Mucosa of stomach (tissue), 1 donor: ENCODE measurements around the gene CEP57L1.

Experiments
- H3K27me3 ChIP-seq: one replicate; pipeline ENCODE4 v1.7.0; 2013; ENCODE audit warnings: mild to moderate bottlenecking, low read length; ENCODE audit not compliant: control insufficient read depth, insufficient read depth
- H3K36me3 ChIP-seq: one replicate; pipeline ENCODE4 v1.7.0; 2013; ENCODE audit warnings: low read length; ENCODE audit not compliant: control insufficient read depth, insufficient read depth
- H3K4me1 ChIP-seq: one replicate; pipeline ENCODE4 v1.7.0; 2013; ENCODE audit warnings: mild to moderate bottlenecking, low read length; ENCODE audit not compliant: control insufficient read depth, insufficient read depth
- H3K4me3 ChIP-seq: one replicate; pipeline ENCODE4 v1.7.0; 2013; ENCODE audit warnings: low read length
- H3K9ac ChIP-seq: one replicate; pipeline ENCODE4 v1.7.0; 2013; ENCODE audit warnings: mild to moderate bottlenecking, low read length, moderate library complexity
- H3K9me3 ChIP-seq: one replicate; pipeline ENCODE4 v1.7.0; 2013; ENCODE audit warnings: mild to moderate bottlenecking, low read length, moderate library complexity; ENCODE audit not compliant: control insufficient read depth
- donor health status: Pancreatic carcinoma.

The CEP57L1 gene

GRCh38 chr6:109095036-109095834 lies at the start of gene CEP57L1:
Gene CEP57L1, plus strand, starts transcription at chr6:109095507. Its CDS starts 49,715 bp downstream, at chr6:109145222.
- Histone ChIP-seq H3K4me1 (no peaks in the 10 kb centered on the region), H3K36me3 (no peaks in the 10 kb centered on the region)

GRCh38 chr6:109048176-109048575 lies 47.1 kb upstream of the CEP57L1 start:
- H3K9ac ChIP-seq: no peak overlapping the region
- no peaks in the 10 kb centered on the region for H3K27me3 ChIP-seq

More at GRCh38 chr6:109095036-109095834, at the start of gene CEP57L1:
- H3K9me3 ChIP-seq: no peaks in the 10 kb centered on the region
- H3K9ac ChIP-seq: peak within 1 kb of the TSS; percentile 74
- H3K4me3 ChIP-seq: peak within 1 kb of the TSS; percentile 31
- no peaks in the 10 kb centered on the region for H3K27me3 ChIP-seq

GRCh38 chr6:109048670-109049415 lies 46.5 kb upstream of the CEP57L1 start:
- no peaks in the 10 kb centered on the region for H3K27me3 ChIP-seq
- H3K9me3 ChIP-seq: no peaks in the 10 kb centered on the region
- H3K4me1 ChIP-seq: peaks cover 8% of the 10 kb centered on the region
- no peaks in the 10 kb centered on the region for H3K36me3 ChIP-seq
- no peak overlapping the region for H3K9ac ChIP-seq
- H3K4me3 ChIP-seq: no peak overlapping the region

More at GRCh38 chr6:109048176-109048575, 47.1 kb upstream of the CEP57L1 start:
- Histone ChIP-seq H3K4me3 (no peak overlapping the region), H3K36me3 (no peaks in the 10 kb centered on the region), H3K4me1 (peaks cover 8% of the 10 kb centered on the region), H3K9me3 (no peaks in the 10 kb centered on the region)

GRCh38 chr6:109050012-109050411 lies 45.3 kb upstream of the CEP57L1 start:
- H3K9me3 ChIP-seq: no peaks in the 10 kb centered on the region
- H3K27me3 ChIP-seq: no peaks in the 10 kb centered on the region
- peaks cover 8% of the 10 kb centered on the region for H3K4me1 ChIP-seq
- no peak overlapping the region for H3K4me3 ChIP-seq
- H3K9ac ChIP-seq: no peak overlapping the region
- H3K36me3 ChIP-seq: no peaks in the 10 kb centered on the region

- H3K4me1 ChIP-seq: peaks cover 6% of the 10 kb centered on the region
- no peaks in the 10 kb centered on the region for H3K27me3 ChIP-seq
- H3K4me3 ChIP-seq: no peak overlapping the region
- H3K36me3 ChIP-seq: no peaks in the 10 kb centered on the region
- H3K9me3 ChIP-seq: no peaks in the 10 kb centered on the region
- no peak overlapping the region for H3K9ac ChIP-seq
These were observed 44.7 kb upstream of the CEP57L1 start for GRCh38 chr6:109050447-109051102.

GRCh38 chr6:109051301-109052017 lies 43.8 kb upstream of the CEP57L1 start:
- Histone ChIP-seq H3K27me3 (no peaks in the 10 kb centered on the region), H3K4me3 (no peak overlapping the region), H3K36me3 (no peaks in the 10 kb centered on the region), H3K9me3 (no peaks in the 10 kb centered on the region), H3K4me1 (peaks cover 5% of the 10 kb centered on the region), H3K9ac (no peak overlapping the region)

- Histone ChIP-seq H3K9ac (no peak overlapping the region), H3K4me3 (no peak overlapping the region), H3K27me3 (no peaks in the 10 kb centered on the region), H3K9me3 (no peaks in the 10 kb centered on the region), H3K36me3 (no peaks in the 10 kb centered on the region), H3K4me1 (peaks cover 5% of the 10 kb centered on the region)
These were observed 43.2 kb upstream of the CEP57L1 start for GRCh38 chr6:109052018-109052651.

GRCh38 chr6:109052852-109053251 lies 42.5 kb upstream of the CEP57L1 start:
- Histone ChIP-seq H3K9me3 (no peaks in the 10 kb centered on the region), H3K27me3 (no peaks in the 10 kb centered on the region), H3K36me3 (no peaks in the 10 kb centered on the region), H3K4me3 (no peak overlapping the region), H3K9ac (no peak overlapping the region), H3K4me1 (peaks cover 5% of the 10 kb centered on the region)

GRCh38 chr6:109053336-109053735 lies 42.0 kb upstream of the CEP57L1 start:
- H3K4me3 ChIP-seq: no peak overlapping the region
- peaks cover 5% of the 10 kb centered on the region for H3K4me1 ChIP-seq
- no peaks in the 10 kb centered on the region for H3K9me3 ChIP-seq
- H3K27me3 ChIP-seq: no peaks in the 10 kb centered on the region
- no peaks in the 10 kb centered on the region for H3K36me3 ChIP-seq
- H3K9ac ChIP-seq: no peak overlapping the region

GRCh38 chr6:109055771-109056235 lies 39.5 kb upstream of the CEP57L1 start:
- Histone ChIP-seq H3K36me3 (no peaks in the 10 kb centered on the region), H3K4me3 (no peak overlapping the region), H3K9me3 (no peaks in the 10 kb centered on the region), H3K4me1 (peaks cover 14% of the 10 kb centered on the region), H3K27me3 (no peaks in the 10 kb centered on the region), H3K9ac (no peak overlapping the region)

GRCh38 chr6:109056661-109057060 lies 38.6 kb upstream of the CEP57L1 start:
- peaks cover 13% of the 10 kb centered on the region for H3K4me1 ChIP-seq
- H3K9ac ChIP-seq: no peak overlapping the region
- no peaks in the 10 kb centered on the region for H3K36me3 ChIP-seq
- H3K4me3 ChIP-seq: no peak overlapping the region
- no peaks in the 10 kb centered on the region for H3K9me3 ChIP-seq
- H3K27me3 ChIP-seq: no peaks in the 10 kb centered on the region
